PC-9 (cell line): ENCODE data around the gene EED. TPM values are rescaled to one million over a fixed set of nuclear protein-coding genes. Genes with fewer than 3 reads are reported as not detected.
A peak's percentile ranks its signal among the peaks of the same experiment; 100 is the strongest.

Experiments used
- BruUV-seq: library from RNA; stranded (reverse); fragments of 400-500 nt; replicated peaks from 2 replicates; lab custom pipeline; 2021; lab: Mats Ljungman, UMichigan
- CTCF ChIA-PET: fragments of 300-600 bp; sonication (Branson Sonifier 250); formaldehyde crosslinking; loops from one replicate; lab custom pipeline; 2022; ENCODE audit warnings: antibody characterized with exemption; lab: Charles Lee
- POLR2A ChIA-PET: fragments of 300-600 bp; sonication (Branson Sonifier 250); formaldehyde crosslinking; loops from one replicate; lab custom pipeline; 2022; ENCODE audit warnings: antibody characterized with exemption; ENCODE audit not compliant: unreplicated experiment; lab: Charles Lee
- DNase-seq, 2 experiments: peaks; one replicate each; pipeline versions ENCODE4 v3.0.0 to v3.0.0-alpha.2; 2015 to 2022; ENCODE audit warnings: mixed read lengths in 1 of 2
- H2AFZ ChIP-seq: fragments of 200-600 bp; sonication (generic); 2 replicates; pipeline ENCODE4 v1.8.1; 2017; ENCODE audit warnings: antibody characterized with exemption
- H3F3A ChIP-seq: fragments of 200-600 bp; sonication (generic); 2 replicates; pipeline ENCODE4 v1.8.1; 2017; ENCODE audit warnings: antibody characterized with exemption, mild to moderate bottlenecking, low read depth; ENCODE audit not compliant: insufficient read depth
- H3K27ac ChIP-seq: fragments of 200-600 bp; sonication (generic); 2 replicates; pipeline ENCODE4 v1.6.1; 2016; ENCODE audit warnings: mixed run types
- H3K27me3 ChIP-seq: fragments of 200-600 bp; sonication (generic); 2 replicates; pipeline ENCODE4 v1.6.1; 2016; ENCODE audit warnings: low read depth, mixed run types; ENCODE audit not compliant: insufficient read depth
- H3K36me3 ChIP-seq: fragments of 200-600 bp; sonication (generic); 2 replicates; pipeline ENCODE4 v1.6.1; 2016; ENCODE audit warnings: low read depth, mixed run types
- H3K4me1 ChIP-seq: fragments of 200-600 bp; sonication (generic); replicated peaks from 2 replicates; pipeline ENCODE4 v1.6.1; 2016; ENCODE audit warnings: mixed run types; ENCODE audit not compliant: insufficient read depth
- H3K4me2 ChIP-seq: fragments of 200-600 bp; sonication (generic); 2 replicates; pipeline ENCODE4 v1.6.1; 2017; ENCODE audit warnings: mixed run types
- H3K4me3 ChIP-seq: fragments of 200-600 bp; sonication (generic); 2 replicates; pipeline ENCODE4 v1.6.1; 2016; ENCODE audit warnings: mixed run types
- H3K79me2 ChIP-seq: fragments of 200-600 bp; sonication (generic); 2 replicates; pipeline ENCODE4 v1.6.1; 2017; ENCODE audit warnings: low read depth, mixed run types
- H3K9me2 ChIP-seq: fragments of 200-600 bp; sonication (generic); 2 replicates; pipeline ENCODE4 v1.8.1; 2017; ENCODE audit warnings: mild to moderate bottlenecking; ENCODE audit not compliant: insufficient read depth
- H3K9me3 ChIP-seq: fragments of 200-600 bp; sonication (generic); 2 replicates; pipeline ENCODE4 v1.8.1; 2016; ENCODE audit warnings: low read depth; ENCODE audit not compliant: insufficient read depth
- H4K20me1 ChIP-seq: fragments of 200-600 bp; sonication (generic); 2 replicates; pipeline ENCODE4 v1.8.1; 2017; ENCODE audit not compliant: insufficient read depth
- EZH2 ChIP-seq: fragments of 200-600 bp; sonication (generic); IDR thresholded peaks from 2 replicates; pipeline ENCODE4 v1.8.0; 2017; ENCODE audit warnings: antibody characterized with exemption, low read depth
- intact Hi-C: fragments of 100-400 bp; cut with micrococcal nuclease; formaldehyde crosslinking; loops from one replicate; pipeline ENCODE4 v1.10.0; 2022; ENCODE audit not compliant: unreplicated experiment
- total RNA-seq: library from RNA; stranded (reverse); gene quantifications from 2 replicates; pipeline ENCODE4 v1.2.3, GENCODE V29; 2021
- TF ChIP-seq, protein P1 (sequence below): fragments of 200-600 bp; sonication (generic); conservative IDR thresholded peaks from 2 replicates; pipeline ENCODE4 v1.6.1; 2017; ENCODE audit warnings: mixed run types, antibody characterized with exemption, mild to moderate bottlenecking, moderate library complexity

EED gene
- total RNA-seq, 1 experiment from 2014 or later: 37.4 TPM

DNA sequence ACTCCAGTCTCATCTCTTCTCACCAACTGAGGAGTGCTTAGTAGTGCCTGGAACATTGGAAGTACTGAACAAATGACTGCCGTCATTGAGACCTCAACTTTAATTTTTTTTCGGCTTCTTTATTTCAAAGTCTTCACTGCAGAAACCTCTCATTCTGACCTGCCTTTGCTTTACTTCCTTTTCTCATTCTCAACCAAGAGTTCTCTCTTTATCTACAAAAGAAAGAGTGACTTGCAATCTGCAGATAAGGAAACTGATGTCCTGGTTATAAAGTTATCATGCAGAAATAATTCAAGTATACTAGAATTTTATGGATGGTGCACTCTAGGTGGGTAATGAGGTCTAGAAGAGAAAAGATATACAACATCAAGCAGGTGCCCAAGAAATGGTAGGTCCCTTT is 1.2 kb upstream of the EED start:
- Histone ChIP-seq H3K4me2 (peak overlapping the region; percentile 80), H3K27me3 (no peaks in the 10 kb centered on the region), H4K20me1 (peaks cover 24% of the 10 kb centered on the region), H3K4me1 (peaks cover 31% of the 10 kb centered on the region), H3K9me2 (no peaks in the 10 kb centered on the region), H3K79me2 (peaks cover 34% of the 10 kb centered on the region), H3K4me3 (peak overlapping the region; percentile 67; the same call in 1 of the 2 replicates), H2AFZ (no peak overlapping the region), H3F3A (peaks cover 5% of the 10 kb centered on the region; the same call in 1 of the 2 replicates), H3K36me3 (no peaks in the 10 kb centered on the region), H3K9me3 (no peaks in the 10 kb centered on the region), H3K27ac (peak overlapping the region; percentile 92)
- no TSS peak for BruUV-seq
- TF ChIP-seq EZH2: no peak
- TF ChIP-seq, protein P1, sequence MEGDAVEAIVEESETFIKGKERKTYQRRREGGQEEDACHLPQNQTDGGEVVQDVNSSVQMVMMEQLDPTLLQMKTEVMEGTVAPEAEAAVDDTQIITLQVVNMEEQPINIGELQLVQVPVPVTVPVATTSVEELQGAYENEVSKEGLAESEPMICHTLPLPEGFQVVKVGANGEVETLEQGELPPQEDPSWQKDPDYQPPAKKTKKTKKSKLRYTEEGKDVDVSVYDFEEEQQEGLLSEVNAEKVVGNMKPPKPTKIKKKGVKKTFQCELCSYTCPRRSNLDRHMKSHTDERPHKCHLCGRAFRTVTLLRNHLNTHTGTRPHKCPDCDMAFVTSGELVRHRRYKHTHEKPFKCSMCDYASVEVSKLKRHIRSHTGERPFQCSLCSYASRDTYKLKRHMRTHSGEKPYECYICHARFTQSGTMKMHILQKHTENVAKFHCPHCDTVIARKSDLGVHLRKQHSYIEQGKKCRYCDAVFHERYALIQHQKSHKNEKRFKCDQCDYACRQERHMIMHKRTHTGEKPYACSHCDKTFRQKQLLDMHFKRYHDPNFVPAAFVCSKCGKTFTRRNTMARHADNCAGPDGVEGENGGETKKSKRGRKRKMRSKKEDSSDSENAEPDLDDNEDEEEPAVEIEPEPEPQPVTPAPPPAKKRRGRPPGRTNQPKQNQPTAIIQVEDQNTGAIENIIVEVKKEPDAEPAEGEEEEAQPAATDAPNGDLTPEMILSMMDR: no peak
- POLR2A ChIA-PET: interaction anchor here (0.7 kb wide), 1 partner anchor 20 kb away, joined by 4 read pairs; no protein-coding TSS in a partner anchor
- intact Hi-C loops: loop anchor here (10.0 kb wide), 1 partner anchor 579 kb away; the partner anchor contains the start of gene CREBZF
- DNase-seq: no peak
- CTCF ChIA-PET: no interaction called here

DNA sequence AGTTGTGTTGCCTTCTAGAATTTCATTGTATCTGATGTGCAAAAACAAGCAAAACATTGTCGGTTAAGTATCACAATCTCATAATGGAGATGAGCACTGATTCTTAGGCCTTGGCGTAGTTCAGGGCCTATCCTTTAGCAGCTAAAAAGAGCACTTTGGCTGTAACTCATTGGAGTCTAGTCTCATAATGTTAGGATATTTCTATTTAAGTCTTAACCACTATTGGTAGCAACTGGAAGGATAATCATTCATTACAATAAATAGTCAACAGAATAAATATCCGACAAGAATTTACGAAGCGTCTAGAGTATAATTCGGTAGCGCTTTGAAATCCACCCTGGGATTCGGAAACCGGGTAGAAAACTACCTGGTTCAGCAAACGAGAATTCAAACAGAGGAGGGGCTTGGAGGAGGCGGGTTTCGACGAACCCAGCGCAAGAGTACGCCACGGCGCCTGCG is 461 bp upstream of the EED start:
- H3K4me2 ChIP-seq: peak overlapping the region; percentile 80
- H3K9me2 ChIP-seq: no peaks in the 10 kb centered on the region
- peaks cover 5% of the 10 kb centered on the region; the same call in 1 of the 2 replicates for H3F3A ChIP-seq
- H3K79me2 ChIP-seq: peaks cover 41% of the 10 kb centered on the region
- intact Hi-C loops: loop anchor here (2.0 to 10.0 kb wide), 4 partner anchors 59 to 615 kb away; partner anchors contain the start of genes CREBZF, HIKESHI and TMEM126B
- TF ChIP-seq, protein P1: no peak
- no peak for TF ChIP-seq EZH2
- BruUV-seq: no TSS peak
- H3K27me3 ChIP-seq: no peaks in the 10 kb centered on the region
- ChIA-PET CTCF (no interaction called here), POLR2A (interaction anchor here (0.7 to 1.1 kb wide), 2 partner anchors 21 to 616 kb away, joined by 4 to 9 read pairs; partner anchors contain the start of gene DLG2)
- peak in 1 of 2 experiments; percentile 84 for DNase-seq
- H3K9me3 ChIP-seq: no peaks in the 10 kb centered on the region
- H2AFZ ChIP-seq: peak overlapping the region; percentile 82
- H4K20me1 ChIP-seq: peaks cover 28% of the 10 kb centered on the region
- peaks cover 38% of the 10 kb centered on the region for H3K4me1 ChIP-seq
- H3K36me3 ChIP-seq: no peaks in the 10 kb centered on the region
- H3K27ac ChIP-seq: peak overlapping the region; percentile 92
- H3K4me3 ChIP-seq: peak overlapping the region; percentile 67

DNA sequence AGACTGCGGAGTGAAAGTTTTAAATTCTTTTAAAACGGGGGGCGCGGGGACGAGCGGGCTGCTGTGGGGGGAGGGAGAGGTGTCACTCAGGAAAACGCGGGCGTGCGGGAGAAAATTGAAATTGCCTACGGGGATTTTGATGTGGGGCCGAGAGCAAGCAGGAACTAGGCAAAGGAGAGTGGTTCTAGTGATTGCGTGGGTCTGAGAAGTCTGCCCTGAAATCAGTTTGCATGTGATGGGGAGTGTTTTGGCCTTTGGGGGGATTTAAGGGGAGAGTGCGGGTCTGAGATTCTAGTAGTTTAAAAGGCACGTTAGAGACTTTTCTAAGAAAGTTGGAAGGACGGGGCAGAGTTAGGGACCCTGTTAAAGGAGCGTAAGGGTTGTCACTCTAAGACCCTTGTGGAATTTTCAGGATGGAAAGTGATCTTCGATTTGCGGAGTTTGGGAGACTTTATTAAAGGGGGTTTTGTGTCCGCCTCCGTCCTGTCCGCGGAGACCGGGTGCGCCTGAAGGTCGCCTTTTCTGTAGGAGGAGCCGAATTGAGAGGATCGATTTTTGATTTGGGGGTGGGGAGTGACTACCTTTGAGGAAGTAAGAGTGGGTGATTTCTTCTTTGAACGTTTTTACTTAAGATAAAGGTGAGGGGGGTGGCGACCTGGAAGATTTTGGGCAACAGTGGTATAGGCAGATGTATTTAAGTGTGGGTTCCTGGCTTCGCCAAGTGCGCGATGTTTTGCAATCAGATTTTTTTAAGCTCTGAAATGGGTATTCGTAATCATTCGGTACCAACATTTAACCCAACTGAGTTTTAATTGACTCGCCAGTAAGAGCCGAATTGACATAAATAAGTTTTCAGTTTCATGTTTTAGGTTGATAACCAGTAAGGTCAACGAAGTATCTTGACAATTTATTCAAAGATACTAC is 1.1 kb downstream of the EED start:
- peak; percentile 15 to 68 for DNase-seq
- H3K9me3 ChIP-seq: no peaks in the 10 kb centered on the region
- peak overlapping the region; percentile 67 for H3K4me3 ChIP-seq
- intact Hi-C loops: loop anchor here (1.0 to 10.0 kb wide), 5 partner anchors 57 to 617 kb away; partner anchors contain the start of genes CREBZF, HIKESHI, PICALM and TMEM126B
- H3K79me2 ChIP-seq: peaks cover 56% of the 10 kb centered on the region
- TF ChIP-seq, protein P1: no peak
- TF ChIP-seq EZH2: no peak
- peaks cover 9% of the 10 kb centered on the region; the same call in 1 of the 2 replicates for H3K36me3 ChIP-seq
- H3F3A ChIP-seq: peaks cover 5% of the 10 kb centered on the region; the same call in 1 of the 2 replicates
- POLR2A ChIA-PET: interaction anchor here (0.6 to 0.7 kb wide), 3 partner anchors 20 to 565 kb away, joined by 3 to 10 read pairs (median 3); no protein-coding TSS in a partner anchor
- H3K27me3 ChIP-seq: no peaks in the 10 kb centered on the region
- H3K27ac ChIP-seq: peak overlapping the region; percentile 92
- H3K4me1 ChIP-seq: peaks cover 53% of the 10 kb centered on the region
- H2AFZ ChIP-seq: peak overlapping the region; percentile 82
- BruUV-seq: TSS peak; percentile 25
- peak overlapping the region; percentile 80 for H3K4me2 ChIP-seq
- CTCF ChIA-PET: no interaction called here
- peaks cover 43% of the 10 kb centered on the region for H4K20me1 ChIP-seq
- no peaks in the 10 kb centered on the region for H3K9me2 ChIP-seq
